Keratinocyte (primary cell): ENCODE data around the gene CHODL. TPM values are rescaled to one million over a fixed set of nuclear protein-coding genes. Genes with fewer than 3 reads are reported as not detected.

Experiments used
- DNase-seq: peaks from one replicate; pipeline ENCODE4 v3.0.0-alpha.2; 2011; ENCODE audit warnings: low read depth, missing footprints, low spot score
- FAIRE-seq: peaks from 2 replicates; lab custom pipeline; 2011; peaks lifted over from hg19 to GRCh38; lab: Jason Lieb, UNC
- H2AFZ ChIP-seq: 2 replicates; pipeline ENCODE4 v1.6.0; 2012; ENCODE audit warnings: low read length, control low read depth, inconsistent platforms; ENCODE audit not compliant: control insufficient read depth
- H3K27ac ChIP-seq: 2 replicates; pipeline ENCODE4 v1.5.1; 2011; ENCODE audit warnings: low read length; ENCODE audit not compliant: control insufficient read depth, insufficient read depth
- H3K27me3 ChIP-seq: 3 replicates; pipeline ENCODE4 v1.6.0; 2011; ENCODE audit warnings: low read length; ENCODE audit not compliant: control insufficient read depth, insufficient read depth; ENCODE audit errors: extremely low read depth
- H3K36me3 ChIP-seq, 2 experiments: 2 replicates in 1 of 2; 3 replicates in 1 of 2; pipeline ENCODE4 v1.5.1; 2011; ENCODE audit warnings: low read length in 2 of 2, mild to moderate bottlenecking in 1 of 2; ENCODE audit not compliant: control insufficient read depth in 2 of 2, insufficient read depth in 2 of 2; ENCODE audit errors: extremely low read depth in 1 of 2
- H3K4me1 ChIP-seq: 3 replicates; pipeline ENCODE4 v1.5.1; 2011; ENCODE audit warnings: low read length; ENCODE audit not compliant: control insufficient read depth, insufficient read depth; ENCODE audit errors: extremely low read depth
- H3K4me2 ChIP-seq: 3 replicates; pipeline ENCODE4 v1.6.0; 2011; ENCODE audit warnings: low read depth, low read length; ENCODE audit not compliant: control insufficient read depth, insufficient read depth; ENCODE audit errors: extremely low read depth
- H3K4me3 ChIP-seq, 3 experiments: fragments of 200-600 bp in 1 of 3; sonication (generic) in 1 of 3; 2 replicates in 2 of 3; 3 replicates in 1 of 3; pipeline ENCODE4 v1.5.1; 2011 to 2016; ENCODE audit warnings: low read length in 3 of 3, mild to moderate bottlenecking in 3 of 3, control low read depth in 2 of 3, inconsistent platforms in 1 of 3, low read depth in 1 of 3, mixed read lengths in 1 of 3, mixed run types in 1 of 3, moderate library complexity in 1 of 3; ENCODE audit not compliant: control insufficient read depth in 2 of 3, insufficient read depth in 2 of 3; ENCODE audit errors: extremely low read depth in 1 of 3
- H3K79me2 ChIP-seq: 2 replicates; pipeline ENCODE4 v1.6.0; 2012; ENCODE audit warnings: low read length; ENCODE audit not compliant: control insufficient read depth, insufficient read depth
- H3K9ac ChIP-seq: 3 replicates; pipeline ENCODE4 v1.6.0; 2011; ENCODE audit warnings: low read length; ENCODE audit not compliant: control insufficient read depth, insufficient read depth; ENCODE audit errors: extremely low read depth
- H3K9me1 ChIP-seq: 3 replicates; pipeline ENCODE4 v1.6.0; 2011; ENCODE audit warnings: low read length; ENCODE audit not compliant: control insufficient read depth, insufficient read depth; ENCODE audit errors: extremely low read depth
- H3K9me3 ChIP-seq: 2 replicates; pipeline ENCODE4 v1.5.1; 2012; ENCODE audit warnings: low read depth, low read length; ENCODE audit not compliant: control insufficient read depth
- H4K20me1 ChIP-seq: 3 replicates; pipeline ENCODE4 v1.6.0; 2011; ENCODE audit warnings: low read length; ENCODE audit not compliant: control insufficient read depth, insufficient read depth; ENCODE audit errors: extremely low read depth
- EZH2 ChIP-seq: IDR thresholded peaks from one replicate; pipeline ENCODE4 v1.6.1; 2012; ENCODE audit warnings: inconsistent platforms, mild to moderate bottlenecking, low read length, moderate library complexity
- dilution Hi-C: fragments of 300-500 bp; cut with MboI; formaldehyde crosslinking; loops from one replicate; pipeline ENCODE4 v1.7.0; 2020; ENCODE audit warnings: low sequenced_read_pairs; ENCODE audit not compliant: extremely low pct_ligation_motif_present
- polyA plus RNA-seq, 5 experiments: library from polyadenylated mRNA; depleted of rRNA in 3 of 5; stranded (reverse) in 3 of 5; stranded (forward) in 1 of 5; unstranded in 1 of 5; fragments of >200 nt; gene quantifications; 1 replicate in 1 of 5; 2 replicates in 3 of 5; 3 replicates in 1 of 5; pipeline versions ENCODE4 v1.2.1 to v1.2.3, GENCODE V29; 2011 to 2012; ENCODE audit warnings: missing spikeins in 2 of 5, low read depth in 1 of 5, low replicate concordance in 1 of 5
- TF ChIP-seq, protein P1 (sequence below), 3 experiments: IDR thresholded peaks in 1 of 3; conservative IDR thresholded peaks in 1 of 3; optimal IDR thresholded peaks in 1 of 3; 2 replicates in 2 of 3; 3 replicates in 1 of 3; pipeline versions ENCODE3 to v1.5.1; 2011; ENCODE audit warnings: low read length in 3 of 3, mild to moderate bottlenecking in 3 of 3, moderate library complexity in 2 of 3, control low read depth in 1 of 3, inconsistent platforms in 1 of 3; ENCODE audit not compliant: insufficient read depth in 2 of 3; ENCODE audit errors: extremely low read depth in 1 of 3

Gene CHODL
- polyA plus RNA-seq, 1 donor (not counting 4 experiments of a cell fraction or from before 2014, with no cell fraction given) = 1.4 TPM

DNA sequence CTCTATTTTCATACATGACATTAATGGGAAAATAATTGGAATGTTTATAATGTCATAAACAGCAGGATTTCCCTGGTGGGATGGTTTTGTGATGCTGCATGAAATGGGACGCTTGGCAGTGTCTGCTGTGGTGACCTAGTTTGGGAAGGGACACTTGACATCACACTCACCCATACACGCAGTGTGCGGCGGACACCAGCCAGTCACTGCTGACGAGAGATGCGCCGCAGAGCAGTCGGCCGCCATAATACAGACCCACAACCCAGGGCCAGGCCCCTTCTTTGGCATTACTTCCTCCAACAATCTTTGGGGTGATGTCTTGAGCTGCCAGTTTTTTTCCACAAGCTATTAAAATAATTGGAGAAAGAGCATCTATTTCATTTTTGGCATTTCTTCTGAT lies 49.5 kb downstream of the CHODL start:
- H3K27ac ChIP-seq = no peak overlapping the region
- no peak for FAIRE-seq

DNA sequence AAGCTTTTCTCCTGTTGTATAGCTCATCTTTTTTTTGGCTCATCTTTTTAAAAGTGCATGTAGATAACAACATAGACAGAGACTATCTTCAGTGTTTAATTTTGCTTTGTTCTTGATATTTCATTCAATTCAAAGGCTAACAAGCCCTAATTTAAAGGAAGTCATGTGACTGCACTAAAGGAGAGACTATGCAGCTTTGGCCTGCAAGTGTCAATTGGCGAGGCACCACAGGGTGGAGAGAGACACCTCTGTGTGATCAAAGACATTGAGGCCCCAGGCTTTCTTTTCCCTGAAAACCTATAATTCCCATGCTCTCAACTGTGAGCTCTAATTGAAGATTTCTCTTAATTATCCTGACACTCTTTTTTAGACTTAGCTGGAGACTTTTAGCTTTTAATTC lies 53.6 kb downstream of the CHODL start:
- Histone ChIP-seq H2AFZ (no peak overlapping the region), H3K9ac (no peak overlapping the region), H3K27ac (no peak overlapping the region), H3K4me1 (no peaks in the 10 kb centered on the region), H3K4me3 (no peak overlapping the region), H3K79me2 (no peaks in the 10 kb centered on the region), H3K9me1 (no peaks in the 10 kb centered on the region), H3K9me3 (no peaks in the 10 kb centered on the region), H3K27me3 (no peaks in the 10 kb centered on the region), H3K4me2 (no peak overlapping the region), H3K36me3 (no peaks in the 10 kb centered on the region), H4K20me1 (no peaks in the 10 kb centered on the region)
- TF ChIP-seq, protein P1, sequence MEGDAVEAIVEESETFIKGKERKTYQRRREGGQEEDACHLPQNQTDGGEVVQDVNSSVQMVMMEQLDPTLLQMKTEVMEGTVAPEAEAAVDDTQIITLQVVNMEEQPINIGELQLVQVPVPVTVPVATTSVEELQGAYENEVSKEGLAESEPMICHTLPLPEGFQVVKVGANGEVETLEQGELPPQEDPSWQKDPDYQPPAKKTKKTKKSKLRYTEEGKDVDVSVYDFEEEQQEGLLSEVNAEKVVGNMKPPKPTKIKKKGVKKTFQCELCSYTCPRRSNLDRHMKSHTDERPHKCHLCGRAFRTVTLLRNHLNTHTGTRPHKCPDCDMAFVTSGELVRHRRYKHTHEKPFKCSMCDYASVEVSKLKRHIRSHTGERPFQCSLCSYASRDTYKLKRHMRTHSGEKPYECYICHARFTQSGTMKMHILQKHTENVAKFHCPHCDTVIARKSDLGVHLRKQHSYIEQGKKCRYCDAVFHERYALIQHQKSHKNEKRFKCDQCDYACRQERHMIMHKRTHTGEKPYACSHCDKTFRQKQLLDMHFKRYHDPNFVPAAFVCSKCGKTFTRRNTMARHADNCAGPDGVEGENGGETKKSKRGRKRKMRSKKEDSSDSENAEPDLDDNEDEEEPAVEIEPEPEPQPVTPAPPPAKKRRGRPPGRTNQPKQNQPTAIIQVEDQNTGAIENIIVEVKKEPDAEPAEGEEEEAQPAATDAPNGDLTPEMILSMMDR (optimal IDR thresholded peaks at IDR 0.05 in 1 of 3, IDR thresholded peaks at IDR 0.05 in 1 of 3, conservative IDR thresholded peaks at IDR 0.05 in 1 of 3; ENCODE audit: extremely low read depth in 1 of 3, insufficient read depth in 2 of 3, low read length in 3 of 3) = no peak
- no peak for TF ChIP-seq EZH2
- dilution Hi-C loops = no loop called here
- no peak for DNase-seq
- no peak for FAIRE-seq

More for the DNA sequence above, 49.5 kb downstream of the CHODL start:
- Histone ChIP-seq H3K4me2 (no peak overlapping the region), H2AFZ (no peak overlapping the region), H3K9me3 (no peaks in the 10 kb centered on the region), H3K9ac (no peak overlapping the region), H3K27me3 (no peaks in the 10 kb centered on the region), H3K36me3 (no peaks in the 10 kb centered on the region), H3K79me2 (no peaks in the 10 kb centered on the region), H3K9me1 (no peaks in the 10 kb centered on the region), H4K20me1 (no peaks in the 10 kb centered on the region), H3K4me3 (no peak overlapping the region), H3K4me1 (no peaks in the 10 kb centered on the region)
- dilution Hi-C loops = no loop called here
- DNase-seq = no peak
- TF ChIP-seq, protein P1 (optimal IDR thresholded peaks at IDR 0.05 in 1 of 3, IDR thresholded peaks at IDR 0.05 in 1 of 3, conservative IDR thresholded peaks at IDR 0.05 in 1 of 3; ENCODE audit: extremely low read depth in 1 of 3, insufficient read depth in 2 of 3, low read length in 3 of 3) = no peak
- no peak for TF ChIP-seq EZH2

Other genes with a start within 250 kb of the CHODL start
- gene TMPRSS15, start 159.0 kb downstream of the CHODL start, polyA plus RNA-seq = not detected in 3 replicates